GM20000 (cell line): ENCODE data around the gene BPI.
A peak's percentile ranks its signal among the peaks of the same experiment; 100 is the strongest.

Source experiments
- DNase-seq: peaks from one replicate; pipeline ENCODE4 v3.0.0; 2012; ENCODE audit warnings: low spot score
- TF ChIP-seq, protein P1 (sequence below): IDR thresholded peaks from 2 replicates; pipeline ENCODE4 v1.5.1; 2012; ENCODE audit warnings: mild to moderate bottlenecking, control low read depth; ENCODE audit errors: extremely low read depth, missing control alignments

The BPI gene

DNA sequence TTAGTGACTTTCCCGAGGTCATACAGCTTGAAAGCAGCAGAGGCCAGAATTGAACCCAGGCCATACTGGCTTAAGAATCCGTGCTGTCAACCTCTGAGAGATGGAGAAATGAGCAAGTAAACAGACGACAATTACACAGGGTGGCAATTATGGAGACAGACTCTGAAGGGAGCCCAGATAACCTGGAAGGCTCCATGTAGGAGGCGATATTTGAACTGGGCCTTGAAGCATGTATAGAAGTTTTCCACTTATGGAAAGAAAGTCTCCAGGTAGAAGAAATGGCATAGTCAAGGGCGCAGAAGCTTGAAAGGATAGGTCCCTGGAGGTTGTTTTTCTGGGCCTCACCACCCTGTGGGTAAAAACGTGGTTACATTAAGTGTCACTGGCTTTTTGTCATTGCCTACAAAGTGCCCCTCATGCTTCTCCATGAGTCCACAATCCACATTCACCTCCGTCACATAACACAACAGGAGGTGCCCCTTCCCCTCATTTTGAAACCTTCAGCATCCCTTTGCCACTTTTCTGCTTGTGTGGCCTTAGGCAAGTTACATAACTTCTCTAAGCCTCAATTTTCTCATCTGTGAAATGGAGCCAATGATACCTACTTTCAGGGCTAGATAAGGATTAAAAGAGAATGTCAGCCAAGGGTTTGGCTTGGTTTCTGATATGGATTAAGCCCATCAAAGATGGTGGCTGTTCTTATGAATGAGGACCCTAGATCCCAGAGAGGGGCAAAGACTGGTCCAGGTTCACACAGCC is 5.9 kb upstream of the BPI start:
- DNase-seq = no peak
- TF ChIP-seq, protein P1, sequence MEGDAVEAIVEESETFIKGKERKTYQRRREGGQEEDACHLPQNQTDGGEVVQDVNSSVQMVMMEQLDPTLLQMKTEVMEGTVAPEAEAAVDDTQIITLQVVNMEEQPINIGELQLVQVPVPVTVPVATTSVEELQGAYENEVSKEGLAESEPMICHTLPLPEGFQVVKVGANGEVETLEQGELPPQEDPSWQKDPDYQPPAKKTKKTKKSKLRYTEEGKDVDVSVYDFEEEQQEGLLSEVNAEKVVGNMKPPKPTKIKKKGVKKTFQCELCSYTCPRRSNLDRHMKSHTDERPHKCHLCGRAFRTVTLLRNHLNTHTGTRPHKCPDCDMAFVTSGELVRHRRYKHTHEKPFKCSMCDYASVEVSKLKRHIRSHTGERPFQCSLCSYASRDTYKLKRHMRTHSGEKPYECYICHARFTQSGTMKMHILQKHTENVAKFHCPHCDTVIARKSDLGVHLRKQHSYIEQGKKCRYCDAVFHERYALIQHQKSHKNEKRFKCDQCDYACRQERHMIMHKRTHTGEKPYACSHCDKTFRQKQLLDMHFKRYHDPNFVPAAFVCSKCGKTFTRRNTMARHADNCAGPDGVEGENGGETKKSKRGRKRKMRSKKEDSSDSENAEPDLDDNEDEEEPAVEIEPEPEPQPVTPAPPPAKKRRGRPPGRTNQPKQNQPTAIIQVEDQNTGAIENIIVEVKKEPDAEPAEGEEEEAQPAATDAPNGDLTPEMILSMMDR = no peak

DNA sequence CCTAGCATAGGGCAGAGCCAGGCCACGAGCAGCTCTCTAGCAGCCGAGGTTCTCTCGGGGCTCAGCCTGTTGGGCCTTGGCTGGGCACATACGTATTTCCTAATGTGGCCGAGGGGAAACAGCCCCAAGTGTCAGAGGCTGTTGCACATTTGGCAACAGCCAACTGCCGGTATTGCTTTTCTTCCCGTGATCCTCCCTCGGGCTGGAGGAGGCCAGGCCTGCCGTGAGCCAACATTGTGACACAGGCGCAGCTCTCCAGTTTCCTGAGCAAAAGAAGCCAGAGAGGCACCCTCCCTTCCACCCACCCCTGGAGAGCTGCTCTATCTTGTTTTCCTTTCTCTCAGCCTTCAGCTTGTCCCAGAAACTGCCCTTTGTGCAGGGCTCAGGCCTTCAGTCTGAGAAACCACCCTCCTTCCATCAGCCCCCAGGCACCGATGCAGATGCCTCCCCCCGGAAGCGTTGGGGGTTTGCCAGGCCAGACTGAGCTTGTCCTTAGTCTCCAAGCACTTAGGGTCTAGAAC is 5.1 kb upstream of the BPI start:
- no peak for DNase-seq
- TF ChIP-seq, protein P1 = no peak

DNA sequence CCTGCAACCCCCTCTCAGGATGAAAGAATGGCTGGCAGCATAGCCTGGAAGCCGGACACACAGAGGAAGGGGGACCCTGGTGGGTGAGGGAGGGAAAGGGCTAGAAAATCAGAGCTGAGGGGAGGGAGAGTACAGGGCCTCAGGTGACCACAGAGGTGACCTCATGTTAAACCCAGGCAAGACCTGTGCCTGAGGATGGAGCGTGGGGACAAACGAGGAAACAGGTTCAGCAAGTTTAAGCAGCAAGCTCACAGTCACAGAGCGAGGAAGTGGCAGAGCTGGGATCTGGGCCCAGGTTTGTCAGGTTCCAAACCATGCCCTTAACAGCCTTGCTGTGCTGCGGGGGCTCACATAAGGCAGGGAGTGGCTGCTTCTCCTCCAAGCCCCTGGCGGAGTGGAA is 4.0 kb upstream of the BPI start:
- TF ChIP-seq, protein P1 = no peak
- no peak for DNase-seq

DNA sequence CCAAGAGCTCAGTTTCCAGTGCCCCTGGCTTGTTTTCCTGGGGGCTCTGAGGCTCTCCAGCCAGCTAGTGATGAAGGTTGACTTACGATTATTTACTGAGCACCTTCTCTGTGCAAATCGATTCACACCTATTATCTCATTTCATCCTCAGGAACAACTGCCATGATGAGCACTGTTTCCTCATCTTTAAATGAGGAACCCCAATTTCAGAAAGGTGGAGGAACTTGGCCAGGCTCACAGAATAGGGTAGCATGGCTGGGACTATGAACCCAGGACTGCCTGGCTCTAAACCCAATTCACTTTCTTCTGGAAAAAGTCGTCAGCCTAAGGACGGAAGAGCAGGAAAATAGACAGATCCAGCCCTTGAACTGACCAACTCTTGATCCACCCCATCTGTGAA is 3.5 kb upstream of the BPI start:
- TF ChIP-seq, protein P1 = no peak
- no peak for DNase-seq

DNA sequence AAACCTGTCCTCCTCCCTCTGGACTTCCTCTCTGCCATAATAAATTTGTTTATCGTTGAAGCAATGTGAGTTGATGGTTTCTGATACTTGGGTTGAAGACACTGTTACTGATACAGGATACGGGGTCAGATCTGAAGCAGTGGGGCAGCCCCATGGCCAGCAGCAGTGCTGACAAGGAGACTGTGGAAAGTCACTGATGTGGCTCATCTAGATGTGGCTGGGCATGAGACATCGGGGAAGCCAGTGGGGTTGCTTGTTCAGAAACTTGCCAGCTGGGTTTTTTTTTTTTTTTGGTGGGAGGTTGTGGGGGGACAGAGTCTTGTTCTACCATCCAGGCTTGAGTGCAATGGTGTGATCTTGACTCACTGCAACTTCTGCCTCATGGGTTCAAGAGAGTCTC is 2.6 kb upstream of the BPI start:
- TF ChIP-seq, protein P1 = no peak
- DNase-seq = no peak

DNA sequence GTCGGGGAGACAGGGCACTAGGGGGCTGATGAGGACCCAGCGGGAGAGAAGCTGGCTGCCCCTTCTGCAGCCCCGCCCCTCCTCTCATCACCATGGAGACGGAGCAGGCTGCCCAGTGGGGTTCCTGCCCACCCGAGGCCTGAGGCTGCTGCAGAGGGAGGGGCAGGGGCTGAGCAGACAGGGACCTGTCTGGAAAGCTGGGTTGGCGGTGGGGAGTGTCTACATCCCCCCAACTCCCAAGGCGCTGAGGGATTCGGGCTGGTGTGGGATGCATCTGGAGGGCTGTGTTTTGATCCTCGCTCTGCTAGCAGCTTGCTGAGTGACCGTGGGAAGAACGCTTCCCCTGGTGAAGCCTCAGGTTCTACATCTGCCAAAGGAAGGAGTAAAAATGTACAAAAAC is 1.2 kb upstream of the BPI start:
- TF ChIP-seq, protein P1 = no peak
- DNase-seq = no peak

DNA sequence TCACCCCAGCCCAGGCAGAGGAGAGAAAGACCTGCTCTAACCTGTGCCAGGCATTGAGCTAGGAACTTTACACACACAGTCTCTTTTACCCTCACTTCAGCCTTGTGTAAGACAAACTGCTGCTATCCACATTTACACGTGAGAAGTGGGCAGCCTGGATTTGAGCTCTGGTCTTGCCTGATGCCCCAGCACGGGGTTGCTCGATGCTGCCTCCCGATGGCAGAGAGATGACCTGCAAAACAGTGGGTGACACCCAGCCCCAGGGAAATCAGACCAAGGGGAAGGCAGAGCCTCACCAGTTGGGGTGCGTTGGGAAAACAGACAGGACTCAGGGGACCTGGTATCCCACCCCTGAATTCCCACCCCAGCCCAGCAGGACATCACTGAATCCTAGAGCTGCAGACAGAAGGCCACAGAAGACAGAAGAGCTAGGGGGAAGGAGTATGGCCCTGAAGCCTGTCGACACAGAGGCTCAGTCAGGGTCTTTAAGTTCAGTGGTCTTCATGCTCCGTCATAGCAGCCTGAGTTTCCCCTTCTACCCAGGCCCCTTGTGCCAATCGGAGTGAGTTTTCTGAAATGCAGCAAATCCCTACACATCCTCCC is 990 bp downstream of the BPI start:
- TF ChIP-seq, protein P1 = peak; percentile 24
- peak; percentile 45 for DNase-seq
